NCI-H2171 (cell line): ENCODE data around the gene ZNF281.
A peak's percentile ranks its signal among the peaks of the same experiment; 100 is the strongest.
"Not testable (repeated sequence)": the region's sequence is repeated elsewhere in the genome, so short reads cannot be mapped to it uniquely, and the experiment has no call there.

Experiments used
- DNase-seq: peaks from one replicate; lab custom pipeline; 2025; lab: John Stamatoyannopoulos, UW

The ZNF281 gene

DNA sequence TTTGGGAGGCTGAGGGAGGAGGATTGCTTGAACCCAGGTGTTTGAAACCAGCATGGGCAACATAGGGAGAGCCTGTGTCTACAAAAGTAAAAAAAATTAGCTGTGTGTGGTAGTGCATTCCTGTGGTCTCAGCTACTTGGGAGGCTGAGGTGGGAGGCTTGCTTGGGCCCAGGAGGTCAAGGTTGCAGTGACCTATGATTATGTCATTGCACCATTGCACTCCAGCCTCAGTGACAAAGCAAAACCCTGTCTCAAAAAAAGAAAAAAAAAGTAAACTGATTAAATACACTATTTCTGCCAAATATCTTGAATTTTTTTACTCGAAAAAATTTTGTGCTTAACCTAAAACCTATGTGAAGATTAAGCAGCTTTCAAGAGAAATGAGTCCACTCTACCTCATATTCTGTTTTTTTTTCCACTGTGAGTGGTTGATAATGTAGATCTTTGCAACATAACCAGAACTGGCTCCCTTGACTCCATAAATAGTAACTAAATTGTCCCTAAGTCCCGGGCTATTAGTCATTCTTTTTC, 19.4 kb upstream of the ZNF281 start:
- DNase-seq = no peak

GRCh38 chr1:200428482-200429205, 18.8 kb upstream of the ZNF281 start:
- DNase-seq = no peak

GRCh38 chr1:200427744-200428143, 17.9 kb upstream of the ZNF281 start:
- DNase-seq = no peak

GRCh38 chr1:200426196-200426595, 16.4 kb upstream of the ZNF281 start:
- DNase-seq = no peak

DNA sequence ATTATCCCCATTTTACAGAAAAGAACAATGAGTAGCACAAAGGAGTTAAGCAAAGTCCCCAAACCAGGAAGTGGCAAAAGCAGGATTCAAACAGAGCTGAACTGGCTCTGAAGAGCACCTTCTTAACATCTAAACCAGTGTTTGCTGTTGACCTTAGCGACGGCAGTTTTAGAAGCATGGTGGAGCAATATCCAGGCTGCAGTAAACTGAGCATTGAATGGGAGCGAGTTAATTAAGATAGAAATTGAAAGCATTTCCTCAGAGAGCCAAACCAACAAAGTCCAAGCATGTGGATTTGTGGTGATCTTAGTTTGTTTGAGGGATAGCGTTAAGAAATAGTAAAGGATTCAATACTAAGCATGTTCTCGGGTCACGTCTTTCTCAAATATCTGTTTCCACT, 13.4 kb upstream of the ZNF281 start:
- no peak for DNase-seq

DNA sequence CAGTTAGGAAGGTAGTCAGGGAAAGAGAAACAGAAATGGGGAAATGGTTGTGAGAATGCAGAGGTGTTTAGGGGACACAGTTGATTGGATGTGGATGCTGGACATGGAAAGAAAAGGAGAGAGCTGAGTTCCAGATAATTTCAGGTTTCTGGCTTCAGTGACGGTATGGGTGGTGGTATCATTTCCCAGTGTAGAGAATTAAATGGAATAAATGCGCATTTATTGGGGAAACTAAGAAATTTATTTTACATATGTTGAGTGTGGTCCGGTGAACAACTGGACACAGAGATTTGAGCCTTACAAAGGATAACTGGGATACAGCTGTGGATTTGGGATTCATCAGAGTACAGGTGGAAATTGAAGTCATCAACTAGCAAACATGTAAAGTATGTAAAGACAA, 12.4 kb upstream of the ZNF281 start:
- no peak for DNase-seq

GRCh38 chr1:200415789-200416593, 6.2 kb upstream of the ZNF281 start:
- no peak for DNase-seq

GRCh38 chr1:200415227-200415626, 5.4 kb upstream of the ZNF281 start:
- DNase-seq = no peak

- no peak for DNase-seq
These were observed 4.8 kb upstream of the ZNF281 start for GRCh38 chr1:200414657-200415056.

DNA sequence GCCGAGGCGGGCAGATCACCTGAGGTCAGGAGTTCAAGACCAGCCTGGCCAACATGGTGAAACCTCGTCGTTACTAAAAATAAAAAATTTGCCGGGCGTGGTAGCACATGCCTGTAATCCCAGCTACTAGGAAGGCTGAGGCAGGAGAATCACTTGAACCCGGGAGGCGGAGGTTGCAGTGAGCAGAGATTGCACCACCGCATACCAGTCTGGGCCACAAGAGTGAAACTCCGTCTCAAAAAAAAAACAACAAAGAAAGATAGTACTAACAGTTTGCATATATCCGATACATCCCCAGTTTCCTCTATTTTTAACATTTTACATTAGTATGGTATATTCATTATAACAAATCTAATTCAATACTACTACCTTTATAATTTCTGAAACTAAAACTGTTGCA, 3.9 kb upstream of the ZNF281 start:
- DNase-seq = not testable (repeated sequence)

GRCh38 chr1:200411406-200412257, 1.8 kb upstream of the ZNF281 start:
- no peak for DNase-seq

- peak; percentile 83 for DNase-seq
These were observed 686 bp upstream of the ZNF281 start for GRCh38 chr1:200410566-200410878.

DNA sequence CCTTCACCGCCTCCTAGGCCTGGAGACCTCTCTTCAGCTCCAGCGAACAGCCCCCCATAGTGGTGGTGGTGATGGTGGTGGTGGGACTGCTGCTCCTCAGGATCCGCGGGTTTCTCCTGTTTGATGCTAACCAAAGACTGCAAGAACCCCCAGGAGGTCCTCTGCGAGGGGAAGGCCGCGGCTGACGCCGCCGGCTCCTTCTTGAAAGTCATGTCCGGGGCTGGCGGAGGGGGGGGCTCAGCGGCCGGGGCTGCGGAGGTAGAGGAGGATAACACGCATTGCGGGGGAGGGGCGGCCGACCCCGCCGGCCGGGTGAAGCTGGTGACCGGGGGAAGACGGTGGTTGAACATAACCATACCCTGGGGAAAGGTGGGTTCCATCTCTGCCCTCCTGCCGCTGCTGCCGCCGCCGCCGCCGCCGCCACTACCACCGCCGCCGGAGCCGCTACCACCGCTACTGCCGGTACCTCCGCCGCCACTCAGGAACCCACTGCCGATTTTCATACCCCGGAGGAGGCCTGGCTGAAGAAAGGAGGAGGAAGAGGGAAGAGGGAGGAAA, 554 bp downstream of the ZNF281 start:
- no peak for DNase-seq

DNA sequence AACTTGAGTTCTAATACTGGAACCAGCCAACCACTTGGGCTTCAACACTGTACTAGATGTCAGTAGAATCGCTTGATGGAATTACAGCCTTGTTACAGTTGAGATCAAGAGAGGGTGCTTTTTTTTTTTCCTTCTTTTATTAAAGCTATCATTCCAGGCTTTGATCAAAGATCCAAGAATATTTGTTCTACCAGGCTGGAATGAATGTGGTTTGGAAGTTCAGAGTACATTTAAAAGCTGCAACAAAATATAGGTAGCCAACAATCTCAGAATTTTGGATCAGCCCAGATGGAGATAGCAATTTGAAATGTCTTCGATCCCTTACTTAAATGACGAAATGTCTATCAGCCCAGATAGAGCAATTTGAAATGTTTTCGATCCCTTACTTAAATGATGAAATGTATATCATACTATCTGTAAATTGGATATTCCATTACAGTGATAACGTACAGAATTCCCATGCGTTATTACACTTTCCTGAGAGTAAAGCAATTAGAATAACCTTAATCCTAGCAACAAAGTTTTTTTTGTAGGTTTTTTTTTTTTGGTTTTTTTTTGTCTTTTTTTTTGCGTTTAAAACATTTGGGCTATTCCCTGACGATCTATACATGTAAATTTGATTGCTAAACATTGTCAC, 3.6 kb downstream of the ZNF281 start:
- no peak for DNase-seq

DNA sequence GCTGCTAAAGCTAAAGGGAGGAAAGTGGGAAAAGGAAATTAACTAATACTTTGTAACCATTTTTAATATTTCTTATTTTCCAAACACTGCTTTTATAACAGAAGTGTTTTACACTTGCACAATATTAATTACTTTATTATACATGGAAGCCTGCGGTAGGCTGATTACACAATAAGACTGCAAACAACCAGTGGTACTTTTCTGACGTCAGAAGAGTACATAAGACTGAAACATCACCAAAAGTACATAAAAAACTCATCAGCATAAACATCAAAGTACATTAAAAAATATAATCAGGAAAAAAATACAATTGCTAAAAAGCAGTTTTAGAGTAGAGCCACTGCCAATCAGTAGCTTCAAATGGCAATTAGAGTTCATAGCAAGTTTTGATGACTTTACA, 4.6 kb downstream of the ZNF281 start:
- DNase-seq = no peak

- no peak for DNase-seq
These were observed 8.1 kb downstream of the ZNF281 start for GRCh38 chr1:200401708-200402107.

GRCh38 chr1:200401263-200401662, 8.6 kb downstream of the ZNF281 start:
- no peak for DNase-seq

- DNase-seq = no peak
These were observed 9.3 kb downstream of the ZNF281 start for GRCh38 chr1:200400556-200400955.

- DNase-seq = no peak
These were observed 10.0 kb downstream of the ZNF281 start for GRCh38 chr1:200399860-200400259.

- DNase-seq = no peak
These were observed 11.5 kb downstream of the ZNF281 start for GRCh38 chr1:200398373-200398772.

- DNase-seq = no peak
These were observed 17.1 kb downstream of the ZNF281 start for GRCh38 chr1:200392625-200393185.
